ENCODE measurements around the gene LONP2.
"Not testable (repeated sequence)": the region's sequence is repeated elsewhere in the genome, so short reads cannot be mapped to it uniquely, and the experiment has no call there.

LONP2 gene

GRCh38 chr16:48356633-48357376, 112.7 kb downstream of the LONP2 start:
- no peak for DNase-seq
- in situ Hi-C loops (cut with MboI; ENCODE audit: low pct_unique_long_range_greater_than_20kb, low sequenced_read_pairs), result no loop called here

- DNase-seq, result no peak
- in situ Hi-C loops (cut with MboI; ENCODE audit: low pct_unique_long_range_greater_than_20kb, low sequenced_read_pairs), result no loop called here
These were observed 114.3 kb downstream of the LONP2 start for GRCh38 chr16:48358419-48358818.

- no peak for DNase-seq
- in situ Hi-C loops (cut with MboI; ENCODE audit: low pct_unique_long_range_greater_than_20kb, low sequenced_read_pairs), result no loop called here
These were observed 115.9 kb downstream of the LONP2 start for GRCh38 chr16:48359983-48360382.

- in situ Hi-C loops (cut with MboI; ENCODE audit: low pct_unique_long_range_greater_than_20kb, low sequenced_read_pairs), result no loop called here
- DNase-seq, result no peak
These were observed 116.9 kb downstream of the LONP2 start for GRCh38 chr16:48361012-48361411.

- no peak for DNase-seq
- in situ Hi-C loops (cut with MboI; ENCODE audit: low pct_unique_long_range_greater_than_20kb, low sequenced_read_pairs), result no loop called here
These were observed 117.5 kb downstream of the LONP2 start for GRCh38 chr16:48361540-48362144.

GRCh38 chr16:48365025-48365600, 121.0 kb downstream of the LONP2 start:
- in situ Hi-C loops (cut with MboI; ENCODE audit: low pct_unique_long_range_greater_than_20kb, low sequenced_read_pairs), result no loop called here

GRCh38 chr16:48365601-48366164, 121.6 kb downstream of the LONP2 start:
- peak; percentile 84 for DNase-seq
- in situ Hi-C loops (cut with MboI; ENCODE audit: low pct_unique_long_range_greater_than_20kb, low sequenced_read_pairs), result no loop called here

More at GRCh38 chr16:48365025-48365600, 121.0 kb downstream of the LONP2 start:
- no peak for DNase-seq

GRCh38 chr16:48366165-48367093, 122.3 kb downstream of the LONP2 start:
- in situ Hi-C loops (cut with MboI; ENCODE audit: low pct_unique_long_range_greater_than_20kb, low sequenced_read_pairs), result no loop called here
- peak; percentile 77 for DNase-seq

- no peak for DNase-seq
- in situ Hi-C loops (cut with MboI; ENCODE audit: low pct_unique_long_range_greater_than_20kb, low sequenced_read_pairs), result no loop called here
These were observed 123.4 kb downstream of the LONP2 start for GRCh38 chr16:48367441-48368049.

GRCh38 chr16:48369765-48370164, 125.7 kb downstream of the LONP2 start:
- in situ Hi-C loops (cut with MboI; ENCODE audit: low pct_unique_long_range_greater_than_20kb, low sequenced_read_pairs), result no loop called here
- DNase-seq, result no peak

- no peak for DNase-seq
- in situ Hi-C loops (cut with MboI; ENCODE audit: low pct_unique_long_range_greater_than_20kb, low sequenced_read_pairs), result no loop called here
These were observed 126.1 kb downstream of the LONP2 start for GRCh38 chr16:48370229-48370628.

GRCh38 chr16:48370668-48371392, 126.7 kb downstream of the LONP2 start:
- DNase-seq; in situ Hi-C loops (cut with MboI; ENCODE audit: low pct_unique_long_range_greater_than_20kb, low sequenced_read_pairs): not testable (repeated sequence)

GRCh38 chr16:48371393-48371780, 127.3 kb downstream of the LONP2 start:
- DNase-seq, result no peak
- in situ Hi-C loops (cut with MboI; ENCODE audit: low pct_unique_long_range_greater_than_20kb, low sequenced_read_pairs), result no loop called here

GRCh38 chr16:48372744-48373143, 128.6 kb downstream of the LONP2 start:
- no peak for DNase-seq
- in situ Hi-C loops (cut with MboI; ENCODE audit: low pct_unique_long_range_greater_than_20kb, low sequenced_read_pairs), result no loop called here

- in situ Hi-C loops (cut with MboI; ENCODE audit: low pct_unique_long_range_greater_than_20kb, low sequenced_read_pairs), result no loop called here
- no peak for DNase-seq
These were observed 129.3 kb downstream of the LONP2 start for GRCh38 chr16:48373258-48374029.

- in situ Hi-C loops (cut with MboI; ENCODE audit: low pct_unique_long_range_greater_than_20kb, low sequenced_read_pairs), result no loop called here
These were observed 130.2 kb downstream of the LONP2 start for GRCh38 chr16:48374255-48374654.

GRCh38 chr16:48377301-48377700, 133.2 kb downstream of the LONP2 start:
- DNase-seq, result not testable (repeated sequence)
- in situ Hi-C loops (cut with MboI; ENCODE audit: low pct_unique_long_range_greater_than_20kb, low sequenced_read_pairs), result loop anchor here (25.0 kb wide), 1 partner anchor 235 kb away; the partner anchor contains the start of gene N4BP1

More at GRCh38 chr16:48374255-48374654, 130.2 kb downstream of the LONP2 start:
- DNase-seq, result no peak

Measured in KBM-7 (cell line).